Osteocyte (in vitro differentiated cells): ENCODE measurements around the gene UBE2J1. TPM values are rescaled to one million over a fixed set of nuclear protein-coding genes. Genes with fewer than 3 reads are reported as not detected.

ENCODE experiments used
- DNase-seq: peaks from one replicate; pipeline ENCODE4 v3.0.0; 2021; ENCODE audit warnings: mixed read lengths; ENCODE audit not compliant: unreplicated experiment; ENCODE audit errors: extremely low spot score
- H3K27ac Mint-ChIP-seq: one replicate; pipeline ENCODE4 v1.8.0; 2021; ENCODE audit warnings: mild to moderate bottlenecking, mixed read lengths; ENCODE audit not compliant: unreplicated experiment
- H3K27me3 Mint-ChIP-seq: one replicate; pipeline ENCODE4 v1.8.0; 2021; ENCODE audit warnings: mixed read lengths; ENCODE audit not compliant: unreplicated experiment
- H3K36me3 Mint-ChIP-seq: one replicate; pipeline ENCODE4 v1.8.0; 2021; ENCODE audit warnings: mixed read lengths; ENCODE audit not compliant: unreplicated experiment
- H3K4me1 Mint-ChIP-seq: one replicate; pipeline ENCODE4 v1.8.0; 2021; ENCODE audit warnings: mixed read lengths; ENCODE audit not compliant: unreplicated experiment
- H3K4me3 Mint-ChIP-seq: one replicate; pipeline ENCODE4 v1.8.0; 2021; ENCODE audit warnings: mild to moderate bottlenecking, moderate library complexity, mixed read lengths; ENCODE audit not compliant: unreplicated experiment
- H3K9me3 Mint-ChIP-seq: one replicate; pipeline ENCODE4 v1.8.0; 2021; ENCODE audit warnings: mixed read lengths; ENCODE audit not compliant: unreplicated experiment
- CTCF ChIP-seq: fragments of 200-600 bp; sonication (generic); IDR thresholded peaks from 2 replicates; pipeline ENCODE4 v1.5.0; 2021; ENCODE audit warnings: antibody characterized with exemption, mild to moderate bottlenecking, moderate library complexity
- total RNA-seq: library from RNA; stranded (reverse); gene quantifications from 2 replicates; pipeline ENCODE4 v1.2.1, GENCODE V29; 2021

Gene UBE2J1
- total RNA-seq, 1 donor from 2014 or later: 39.6 TPM

GRCh38 chr6:89350281-89350966 is 2.1 kb downstream of the UBE2J1 start:
- Mint-ChIP-seq H3K27me3 (peaks cover under 1% of the 10 kb centered on the region), H3K4me1 (peaks cover 52% of the 10 kb centered on the region), H3K27ac (peak overlapping the region; percentile 95), H3K36me3 (peaks cover 2% of the 10 kb centered on the region), H3K4me3 (peak overlapping the region; percentile 95), H3K9me3 (no peaks in the 10 kb centered on the region)
- DNase-seq: no peak
- no peak for TF ChIP-seq CTCF

DNA sequence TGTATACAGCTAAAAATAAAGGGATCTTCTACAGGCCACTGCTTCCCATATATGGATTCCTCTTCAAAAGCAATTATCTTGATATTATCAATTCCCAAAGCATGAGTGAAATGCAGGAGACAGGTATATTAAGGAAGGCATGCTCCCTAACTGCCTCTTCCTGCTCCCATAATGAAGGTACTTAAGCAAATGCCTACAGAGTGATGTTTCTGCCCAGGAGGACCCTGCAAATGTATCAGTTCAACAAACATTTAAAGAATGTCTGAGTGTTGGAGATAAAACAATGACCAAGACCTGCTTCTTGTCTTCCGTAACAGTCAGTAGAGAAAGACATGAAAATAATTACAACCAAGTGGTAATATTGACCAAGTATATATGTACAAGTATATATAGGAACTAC is 4.2 kb downstream of the UBE2J1 start:
- Mint-ChIP-seq H3K4me1 (peaks cover 46% of the 10 kb centered on the region), H3K27me3 (no peaks in the 10 kb centered on the region), H3K9me3 (no peaks in the 10 kb centered on the region), H3K4me3 (no peak overlapping the region), H3K27ac (peak overlapping the region; percentile 23), H3K36me3 (peaks cover 2% of the 10 kb centered on the region)
- TF ChIP-seq CTCF: no peak
- DNase-seq: no peak

GRCh38 chr6:89347825-89348224 is 4.7 kb downstream of the UBE2J1 start:
- Mint-ChIP-seq H3K27ac (peak overlapping the region; percentile 58), H3K4me3 (no peak overlapping the region), H3K27me3 (no peaks in the 10 kb centered on the region), H3K4me1 (peaks cover 45% of the 10 kb centered on the region), H3K9me3 (no peaks in the 10 kb centered on the region), H3K36me3 (peaks cover 3% of the 10 kb centered on the region)
- no peak for DNase-seq
- no peak for TF ChIP-seq CTCF

GRCh38 chr6:89346433-89346832 is 6.1 kb downstream of the UBE2J1 start:
- no peak for DNase-seq
- TF ChIP-seq CTCF: no peak
- Mint-ChIP-seq H3K27me3 (no peaks in the 10 kb centered on the region), H3K36me3 (peaks cover 6% of the 10 kb centered on the region), H3K9me3 (no peaks in the 10 kb centered on the region), H3K4me1 (peaks cover 40% of the 10 kb centered on the region), H3K4me3 (no peak overlapping the region), H3K27ac (no peak overlapping the region)

DNA sequence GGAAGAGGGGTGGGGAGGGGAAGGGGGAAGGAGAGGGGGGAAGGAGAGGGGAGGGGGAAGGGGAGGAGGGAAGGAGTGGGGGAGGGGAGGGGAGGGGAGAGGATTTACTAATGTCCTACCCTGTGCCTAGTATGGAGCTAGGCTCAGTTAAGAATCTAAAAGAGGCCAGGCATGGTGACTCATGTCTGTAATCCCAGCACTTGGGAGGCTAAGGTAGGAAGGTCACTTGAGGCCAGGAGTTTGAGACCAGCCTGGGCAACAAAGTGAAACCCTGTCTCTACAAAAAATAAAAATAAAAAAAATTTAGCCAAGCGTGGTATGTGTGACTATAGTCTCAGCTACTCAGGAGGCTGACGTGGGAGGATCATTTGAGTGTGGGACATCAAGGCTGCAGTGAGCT is 13.0 kb downstream of the UBE2J1 start:
- no peak for DNase-seq
- no peaks in the 10 kb centered on the region for H3K27me3 Mint-ChIP-seq
- H3K4me1 Mint-ChIP-seq: no peaks in the 10 kb centered on the region
- TF ChIP-seq CTCF: no peak
- H3K4me3 Mint-ChIP-seq: no peak overlapping the region
- no peaks in the 10 kb centered on the region for H3K9me3 Mint-ChIP-seq
- H3K27ac Mint-ChIP-seq: no peak overlapping the region
- peaks cover 34% of the 10 kb centered on the region for H3K36me3 Mint-ChIP-seq
